Femur (tissue), 1 donor: ENCODE measurements around the gene CLTC.

Experiments
- DNase-seq: peaks from one replicate; pipeline ENCODE4 v3.0.0-alpha.2; 2017

CLTC gene

DNA sequence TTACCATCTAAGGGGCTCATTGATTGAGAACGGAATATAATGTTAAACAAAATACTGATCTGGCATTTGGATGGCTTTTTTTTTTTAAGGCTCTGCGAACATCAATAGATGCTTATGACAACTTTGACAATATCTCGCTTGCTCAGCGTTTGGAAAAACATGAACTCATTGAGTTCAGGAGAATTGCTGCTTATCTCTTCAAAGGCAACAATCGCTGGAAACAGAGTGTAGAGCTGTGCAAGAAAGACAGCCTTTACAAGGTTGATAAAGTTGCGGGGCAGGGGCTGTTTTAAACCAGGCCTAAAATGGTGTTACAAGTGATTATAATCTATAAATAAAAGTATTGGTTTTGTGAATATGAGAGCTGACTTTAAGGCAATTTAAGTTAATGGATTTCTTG lies 65.3 kb downstream of the CLTC start:
- DNase-seq = no peak

DNA sequence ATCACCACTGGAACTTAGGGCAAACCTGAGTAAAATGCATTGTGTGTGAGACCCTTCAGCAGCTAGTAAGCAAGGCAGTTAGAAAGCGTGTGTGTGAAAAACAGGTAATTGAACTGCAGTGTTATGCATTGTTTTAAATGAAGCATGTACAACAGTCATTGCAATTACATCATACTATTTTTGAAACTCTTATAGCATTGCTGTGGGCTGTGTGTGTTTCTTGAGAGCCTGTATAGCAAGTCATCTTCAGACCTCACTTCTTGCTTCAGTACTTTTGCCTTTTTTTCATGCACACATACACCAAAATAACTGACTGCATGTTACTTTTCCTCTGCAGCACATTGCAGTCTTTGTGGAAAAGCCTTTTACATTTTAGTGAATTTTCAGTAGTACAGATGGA lies 68.3 kb downstream of the CLTC start:
- DNase-seq = no peak

DNA sequence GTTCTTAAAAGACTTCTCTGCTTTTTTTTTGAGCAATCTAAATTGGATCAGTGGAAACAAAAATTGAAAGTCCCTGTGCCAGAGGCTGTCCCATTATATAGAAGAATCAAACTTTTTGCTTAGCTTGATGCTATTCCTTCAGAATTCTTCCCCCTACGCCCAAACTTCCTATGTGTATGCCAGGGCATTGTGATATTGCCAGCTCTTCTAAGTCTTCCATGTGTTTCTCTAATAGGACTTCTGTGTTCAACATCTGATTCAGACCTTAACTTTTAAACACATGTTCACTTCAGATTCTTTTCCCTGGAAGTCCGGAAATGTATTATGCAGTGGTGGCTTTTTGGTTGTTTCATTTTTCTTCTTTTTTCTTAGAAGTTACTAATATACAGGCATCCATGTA lies 68.8 kb downstream of the CLTC start:
- DNase-seq = no peak

DNA sequence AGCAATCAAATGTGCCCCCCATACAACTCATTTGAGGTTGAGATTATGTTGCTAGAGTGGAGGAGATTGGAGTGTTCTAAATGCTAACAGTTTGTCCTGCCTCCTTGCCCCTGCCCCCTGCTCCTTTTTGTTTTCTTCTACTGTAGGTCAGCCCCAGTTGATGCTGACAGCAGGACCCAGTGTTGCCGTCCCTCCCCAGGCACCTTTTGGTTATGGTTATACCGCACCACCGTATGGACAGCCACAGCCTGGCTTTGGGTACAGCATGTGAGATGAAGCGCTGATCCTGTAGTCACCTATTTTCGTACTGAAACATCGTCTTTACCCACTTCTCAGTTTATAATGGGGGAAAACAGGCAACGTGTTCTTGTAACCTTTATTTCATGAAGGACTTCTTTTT lies 73.9 kb downstream of the CLTC start:
- DNase-seq = no peak

DNA sequence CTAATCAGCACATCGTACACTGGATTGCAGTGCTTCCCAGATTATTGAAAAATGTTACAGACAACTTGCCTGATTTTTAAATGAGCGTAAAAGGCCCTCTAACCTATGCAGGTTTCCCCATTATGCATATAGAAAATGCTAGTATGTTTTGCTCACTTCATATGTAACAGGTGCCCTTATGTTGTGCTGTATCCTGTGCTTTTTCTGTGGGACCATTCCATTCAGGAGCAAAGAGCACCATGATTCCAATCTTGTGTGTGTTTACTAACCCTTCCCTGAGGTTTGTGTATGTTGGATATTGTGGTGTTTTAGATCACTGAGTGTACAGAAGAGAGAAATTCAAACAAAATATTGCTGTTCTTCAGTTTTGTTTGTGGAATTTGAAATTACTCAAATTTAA lies 74.6 kb downstream of the CLTC start:
- no peak for DNase-seq

DNA sequence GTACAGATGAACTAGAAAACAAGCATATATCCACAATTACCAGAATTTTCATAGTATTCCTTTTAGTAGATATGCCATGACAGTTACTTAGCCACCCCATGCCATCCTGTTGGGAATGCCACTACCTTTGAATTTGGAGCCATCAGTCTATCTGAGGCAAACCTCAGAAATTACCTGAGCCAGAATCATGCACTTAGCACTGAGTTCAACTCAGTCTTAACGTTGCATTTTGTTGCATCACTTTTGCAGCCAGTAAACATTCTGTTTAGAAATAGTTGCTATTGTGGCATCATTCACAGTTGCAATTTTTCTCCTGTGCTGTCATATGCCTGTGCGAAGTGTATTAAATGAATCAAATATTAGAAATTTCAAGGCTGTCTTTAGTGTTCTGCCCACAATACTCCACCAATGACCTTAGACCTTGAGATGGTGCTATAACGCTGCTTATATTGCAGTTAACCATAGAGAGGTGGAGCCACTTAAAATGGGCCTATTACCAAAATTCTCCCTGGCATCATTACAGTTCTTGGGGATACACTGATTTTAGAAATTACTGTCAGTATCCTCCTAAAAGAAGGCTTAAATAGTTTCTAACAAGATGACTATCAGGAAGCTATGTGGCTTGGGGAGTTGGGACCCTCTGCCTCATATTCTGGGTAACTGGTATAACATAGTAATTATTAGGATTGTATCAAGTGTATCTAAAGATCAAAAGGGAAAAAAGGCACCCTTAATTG lies 76.4 kb downstream of the CLTC start:
- DNase-seq = no peak

DNA sequence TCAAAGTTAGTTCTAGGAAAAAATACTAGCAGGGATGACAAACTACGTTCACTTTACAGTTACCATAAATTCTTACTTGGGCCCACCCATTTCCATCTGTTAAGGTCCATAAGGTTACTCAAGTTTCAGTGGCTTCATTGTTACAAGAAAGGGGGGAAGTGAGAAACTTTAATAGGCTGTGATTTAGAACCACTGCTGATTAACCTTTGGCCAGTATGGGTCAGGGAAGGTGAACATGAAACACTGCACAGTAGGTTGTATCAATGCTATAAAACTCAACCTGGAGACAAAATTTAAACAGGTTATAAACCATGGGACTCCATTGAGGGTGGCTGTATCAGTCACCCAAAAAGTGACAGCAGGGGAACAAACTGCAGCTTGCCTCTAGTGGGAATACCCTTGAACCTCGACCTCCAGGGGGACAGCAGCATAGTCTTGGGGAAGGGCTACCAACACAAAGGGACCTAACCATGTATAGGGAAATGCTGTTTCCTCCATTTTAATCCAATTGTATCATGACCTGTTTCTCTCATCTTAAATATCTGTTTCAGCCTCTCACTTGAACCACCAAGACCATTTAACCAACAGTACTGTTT lies 77.1 kb downstream of the CLTC start:
- no peak for DNase-seq

DNA sequence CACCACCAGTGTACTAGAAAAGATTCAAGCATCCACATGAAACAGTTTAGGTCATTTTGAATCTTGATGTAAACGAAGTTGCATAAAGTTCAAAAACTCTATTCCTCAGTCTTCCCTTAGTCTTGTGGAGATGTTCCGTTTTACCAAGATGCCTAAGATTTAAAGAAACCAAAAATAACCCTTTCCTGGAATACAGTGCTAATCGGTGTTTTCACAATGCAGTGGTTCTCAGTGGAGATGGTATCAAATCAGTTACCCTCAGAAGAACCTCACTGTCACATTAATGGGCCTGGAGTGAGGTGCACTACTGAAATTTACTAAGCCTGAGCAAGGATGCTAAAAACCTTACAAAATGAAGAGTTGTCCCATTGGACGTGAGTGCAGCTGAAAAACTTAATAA lies 78.4 kb downstream of the CLTC start:
- DNase-seq = no peak

DNA sequence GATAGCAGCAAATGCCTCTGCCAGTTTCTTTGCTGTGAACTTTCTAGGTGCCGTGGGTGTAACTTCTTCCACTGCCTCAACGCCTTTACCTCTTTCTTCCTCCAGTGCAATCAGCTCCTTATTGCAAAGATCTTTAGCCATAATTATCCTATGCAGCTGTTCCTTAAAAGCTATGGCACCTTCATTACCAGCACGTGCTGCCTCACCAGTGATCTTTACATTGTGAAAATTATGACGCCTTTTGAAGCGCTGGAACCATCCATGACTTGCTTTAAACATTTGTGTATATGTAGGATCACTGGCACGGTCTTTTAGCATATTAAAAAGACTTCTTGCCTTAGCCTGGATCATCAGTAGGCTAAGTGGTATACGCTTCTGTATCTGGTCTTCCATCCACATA lies 79.5 kb downstream of the CLTC start:
- DNase-seq = no peak

DNA sequence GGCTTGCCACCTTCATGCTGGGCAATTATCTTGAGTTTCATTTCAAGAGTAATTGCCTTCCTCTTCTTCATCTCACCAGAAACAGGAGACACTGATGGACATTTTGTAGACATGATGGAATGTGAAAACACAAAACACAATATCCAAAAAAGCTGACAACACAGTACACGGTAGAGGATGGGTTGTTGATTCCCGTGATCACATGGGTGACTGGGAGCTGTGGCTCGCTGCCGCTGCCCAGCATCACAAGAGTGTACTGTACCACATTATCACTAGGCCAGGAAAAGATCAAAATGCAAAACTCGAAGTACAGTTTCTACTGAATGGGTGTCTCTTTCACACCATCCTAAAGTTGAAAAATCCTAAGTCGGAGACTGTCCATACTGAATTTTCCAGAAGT lies 80.1 kb downstream of the CLTC start:
- DNase-seq = no peak

DNA sequence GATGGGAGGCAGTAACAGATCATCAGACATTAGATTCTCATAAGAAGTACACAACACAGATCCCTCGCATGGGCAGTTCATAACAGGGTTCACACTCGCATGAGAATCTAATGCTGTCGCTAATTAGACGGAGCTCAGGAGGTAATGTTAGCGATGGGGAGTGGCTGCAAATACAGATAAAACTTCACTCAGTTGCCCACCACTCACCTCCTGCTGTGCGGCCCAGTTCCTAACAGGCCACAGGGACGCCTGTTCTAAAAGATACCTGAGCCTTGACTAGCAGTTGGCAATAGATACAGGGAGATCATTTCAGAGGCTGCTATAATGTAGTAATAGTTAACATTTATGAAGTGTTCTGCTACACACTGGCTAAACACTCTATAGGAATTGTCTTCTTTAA lies 82.6 kb downstream of the CLTC start:
- DNase-seq = no peak

DNA sequence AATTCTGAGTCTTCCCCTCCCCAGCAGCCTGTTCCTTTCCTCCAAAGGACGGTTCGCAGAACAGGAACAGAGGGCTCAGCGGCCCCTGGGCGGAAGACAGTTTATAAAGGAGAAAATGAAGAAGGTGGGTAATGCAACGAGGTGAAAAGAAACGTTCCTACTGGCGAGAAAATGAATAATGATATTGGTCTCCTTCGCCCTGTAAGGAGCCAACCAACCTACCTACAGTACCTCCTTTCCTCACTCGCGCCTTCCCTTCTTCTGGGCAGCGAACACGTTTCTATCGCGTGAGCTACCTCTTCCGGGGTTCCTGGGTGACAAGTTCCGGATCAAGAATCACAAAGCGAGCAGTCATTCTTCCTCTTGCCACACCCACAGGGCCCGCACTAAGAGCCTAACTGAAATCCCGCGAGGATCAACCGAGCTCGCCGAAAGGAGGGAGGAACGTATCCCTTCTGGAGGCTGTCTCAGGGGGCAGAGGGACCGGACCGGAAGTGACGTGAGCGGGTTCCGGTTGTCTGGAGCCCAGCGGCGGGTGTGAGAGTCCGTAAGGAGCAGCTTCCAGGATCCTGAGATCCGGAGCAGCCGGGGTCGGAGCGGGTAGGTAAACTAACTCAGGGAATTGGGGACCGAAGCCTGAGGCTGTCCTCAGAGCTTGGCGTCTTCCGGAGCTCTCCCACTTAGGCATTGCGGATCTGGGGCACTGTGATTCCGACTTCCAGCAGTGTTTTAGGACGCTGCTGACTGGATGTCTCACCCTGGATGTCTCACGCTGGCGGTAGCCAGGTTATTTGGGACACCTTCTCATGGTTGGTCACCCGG lies 87.7 kb downstream of the CLTC start, which contains the start of the genes PTRH2 and VMP1:
Gene PTRH2 (minus strand): TSS at position 282 of the 822 bp plus-strand sequence. CDS start 9,452 bp downstream, outside the sequence.
Gene VMP1 (plus strand): TSS at position 506 of the 822 bp plus-strand sequence. CDS start 23,793 bp downstream, outside the sequence.
- peak; percentile 98 for DNase-seq

DNA sequence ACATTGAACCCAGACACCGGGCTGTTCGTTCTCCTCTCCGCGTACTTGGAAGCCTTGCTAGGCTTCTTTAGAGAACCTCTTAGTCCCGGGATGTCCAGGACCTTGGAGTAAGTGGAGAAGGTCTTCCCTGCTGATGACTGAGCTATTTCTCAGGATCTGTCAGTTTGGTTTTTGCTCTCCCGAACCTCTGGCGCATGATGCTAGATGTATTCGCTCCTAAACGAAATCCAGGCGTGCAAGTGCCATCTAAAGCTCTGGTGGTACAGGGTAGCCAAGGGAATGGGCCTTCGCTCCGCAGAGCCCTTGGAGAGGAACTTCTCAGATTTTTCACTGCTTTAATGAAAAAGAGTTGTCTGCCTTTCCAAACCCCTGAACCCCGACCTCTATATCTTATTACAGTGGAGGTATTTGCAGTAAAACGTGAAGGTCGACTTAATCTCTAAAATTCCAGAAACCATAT lies 88.3 kb downstream of the CLTC start:
- DNase-seq = no peak

DNA sequence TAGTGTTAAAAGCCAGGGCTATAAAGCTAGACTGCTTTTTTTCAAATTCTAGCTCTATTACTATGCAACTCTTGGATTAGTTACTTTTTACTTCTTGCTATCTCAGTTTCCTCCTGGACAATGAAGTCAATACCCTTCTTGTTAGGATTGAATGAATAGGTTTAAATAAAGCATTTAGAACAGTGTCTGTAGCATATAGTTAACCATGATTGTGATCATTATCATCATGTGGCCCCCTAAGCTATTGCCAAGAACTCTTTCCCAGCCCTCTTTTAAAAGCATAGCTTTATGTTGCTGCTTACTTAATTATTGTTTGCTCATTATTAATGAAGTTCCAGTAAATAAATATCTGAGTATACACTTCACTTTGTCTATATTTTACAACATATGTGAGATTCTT lies 92.2 kb downstream of the CLTC start:
- DNase-seq = no peak

DNA sequence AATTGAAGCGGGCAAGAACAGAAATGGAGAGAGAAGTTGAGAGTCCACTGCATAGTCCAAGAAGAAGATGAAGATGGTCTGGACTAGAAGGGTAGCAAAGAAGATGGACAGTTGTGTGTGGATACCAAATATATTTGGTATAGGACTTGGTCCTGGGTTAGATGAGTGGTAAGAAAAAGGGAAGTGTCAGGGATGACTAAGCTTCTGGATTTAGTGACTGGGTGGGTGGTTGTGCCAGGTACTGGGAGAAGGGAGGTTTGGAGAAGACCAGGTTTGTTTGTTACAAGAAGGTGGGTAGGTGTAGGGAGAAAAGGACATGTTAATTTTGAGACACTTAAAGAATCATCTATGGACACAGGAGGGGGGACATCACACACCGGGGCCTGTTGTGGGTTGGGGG lies 93.2 kb downstream of the CLTC start:
- DNase-seq = no peak

DNA sequence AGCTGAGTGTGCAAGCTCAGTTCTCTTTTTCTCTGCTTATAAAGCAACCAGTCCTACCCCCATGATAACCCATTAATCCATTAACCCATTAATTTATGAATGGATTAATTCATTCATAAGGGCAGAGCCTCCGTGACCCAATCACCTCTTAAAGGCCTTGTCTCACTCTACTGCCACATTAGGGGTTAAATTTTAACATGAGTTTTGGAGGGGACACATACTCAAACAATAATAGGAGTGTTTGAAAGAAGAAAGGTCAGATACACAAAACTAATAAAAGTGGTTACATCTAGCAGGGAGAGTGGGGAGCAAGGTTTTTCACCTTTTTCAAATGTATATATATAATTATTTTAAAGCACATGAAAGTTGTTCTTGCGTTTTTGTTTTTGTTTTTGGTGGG lies 94.6 kb downstream of the CLTC start:
- no peak for DNase-seq

DNA sequence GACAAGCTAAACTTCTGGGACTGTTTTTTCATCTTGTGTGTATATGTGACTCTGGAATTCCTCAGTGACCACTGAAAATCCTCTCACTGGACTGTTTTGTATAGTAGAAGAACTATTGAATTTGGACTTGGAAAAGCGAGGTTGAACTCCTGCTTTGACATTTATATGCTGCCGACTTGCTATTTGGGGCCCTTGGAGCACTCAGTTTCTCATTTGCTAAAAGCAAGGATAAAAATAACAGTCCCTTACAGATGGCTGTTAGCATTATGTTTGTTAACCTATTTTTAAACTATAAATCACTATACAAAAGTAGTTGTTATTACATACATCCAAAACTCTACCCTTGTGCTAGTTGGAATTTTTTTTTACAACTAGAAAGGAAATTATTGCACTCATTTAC lies 96.7 kb downstream of the CLTC start:
- no peak for DNase-seq

DNA sequence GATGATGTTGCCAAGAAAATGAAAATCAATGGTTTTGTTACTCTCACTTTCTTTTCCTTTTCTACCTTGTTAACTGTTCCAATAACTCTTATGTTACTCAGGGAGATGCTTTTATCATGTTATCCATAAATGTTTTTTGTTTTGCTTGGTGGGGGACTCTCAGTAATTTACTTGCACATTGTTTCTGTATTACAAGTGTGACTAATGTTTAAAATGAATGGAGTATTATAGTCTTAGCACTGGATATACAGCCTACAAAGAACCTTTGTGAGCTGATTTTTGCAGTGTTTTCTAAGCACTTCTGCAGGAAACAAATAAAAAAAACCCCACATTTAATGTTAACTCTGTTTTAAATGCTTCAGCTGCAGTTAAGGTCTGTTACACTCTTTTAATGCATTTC lies 99.8 kb downstream of the CLTC start:
- DNase-seq = no peak

DNA sequence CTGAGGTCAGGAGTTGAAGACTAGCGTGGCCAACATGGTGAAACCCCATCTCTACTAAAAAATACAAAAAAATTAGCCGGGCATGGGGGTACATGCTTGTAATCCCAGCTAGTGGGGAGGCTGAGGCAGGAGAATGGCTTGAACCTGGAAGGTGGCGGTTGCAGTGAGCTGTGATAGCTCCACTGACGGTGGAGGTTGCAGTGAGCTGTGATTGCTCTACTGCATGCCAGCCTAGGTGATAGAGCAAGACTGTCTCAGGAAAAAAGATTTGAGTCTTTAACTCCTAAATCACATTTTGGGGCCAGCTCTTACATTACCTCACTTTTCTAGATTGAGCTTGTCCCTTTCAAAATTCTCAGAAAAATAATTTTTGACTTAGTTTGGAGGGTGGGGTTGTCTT lies 102.9 kb downstream of the CLTC start:
- DNase-seq = no peak

DNA sequence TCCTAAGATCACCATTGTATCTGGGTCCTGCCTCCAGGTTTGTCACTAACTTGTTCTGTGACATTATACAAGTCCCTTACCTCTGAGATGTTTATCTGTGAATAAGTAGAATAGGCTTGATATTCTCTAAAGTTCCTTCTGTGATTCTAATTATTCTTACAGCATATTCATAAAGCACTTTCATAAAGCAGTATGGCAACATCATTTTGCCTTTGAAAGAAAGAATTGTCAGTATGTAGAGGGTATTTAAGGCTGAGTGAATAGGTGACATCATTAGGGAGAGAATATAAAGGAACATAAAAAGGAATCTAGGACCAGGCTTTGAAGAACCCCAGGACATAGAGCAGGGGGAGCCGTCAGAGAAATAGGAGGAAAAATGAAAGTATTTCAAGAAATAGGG lies 103.3 kb downstream of the CLTC start:
- no peak for DNase-seq

DNA sequence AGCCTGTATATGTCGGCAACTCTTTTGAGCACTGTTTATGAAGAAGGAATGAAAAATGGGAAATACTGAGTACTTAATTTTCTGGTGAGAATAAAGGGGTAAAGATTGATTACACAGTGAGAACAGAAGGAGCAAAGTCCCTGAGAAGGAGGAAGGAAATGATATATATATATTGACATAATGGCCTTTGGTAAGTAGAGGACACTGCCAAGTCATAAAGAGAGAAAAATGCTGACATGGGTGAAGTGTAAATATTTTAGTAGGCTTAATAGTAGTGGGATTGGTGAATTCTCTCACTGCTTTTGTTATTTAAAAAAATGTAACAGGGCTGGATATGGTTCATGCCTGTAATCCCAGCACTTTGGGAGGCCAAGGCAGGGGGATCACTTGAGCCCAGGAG lies 103.9 kb downstream of the CLTC start:
- DNase-seq = no peak

DNA sequence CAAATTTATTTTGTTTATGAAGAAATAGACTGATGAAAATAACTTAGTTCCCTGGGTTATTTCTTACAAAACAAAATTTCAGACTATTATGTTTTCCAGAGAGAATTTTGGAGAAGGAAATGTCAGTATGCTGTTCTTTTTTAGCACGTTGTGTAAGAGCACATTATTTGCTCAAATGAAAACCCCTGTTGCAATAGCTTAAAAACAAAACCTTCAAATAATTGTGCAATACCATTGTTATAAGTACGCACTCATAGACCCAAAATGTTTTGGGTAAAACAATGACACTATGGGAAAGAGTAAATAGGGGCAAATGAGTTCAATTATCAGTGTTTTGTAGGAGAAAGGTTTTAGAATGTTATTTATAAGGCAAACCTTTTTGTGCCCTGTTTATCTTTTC lies 106.0 kb downstream of the CLTC start:
- DNase-seq = no peak

DNA sequence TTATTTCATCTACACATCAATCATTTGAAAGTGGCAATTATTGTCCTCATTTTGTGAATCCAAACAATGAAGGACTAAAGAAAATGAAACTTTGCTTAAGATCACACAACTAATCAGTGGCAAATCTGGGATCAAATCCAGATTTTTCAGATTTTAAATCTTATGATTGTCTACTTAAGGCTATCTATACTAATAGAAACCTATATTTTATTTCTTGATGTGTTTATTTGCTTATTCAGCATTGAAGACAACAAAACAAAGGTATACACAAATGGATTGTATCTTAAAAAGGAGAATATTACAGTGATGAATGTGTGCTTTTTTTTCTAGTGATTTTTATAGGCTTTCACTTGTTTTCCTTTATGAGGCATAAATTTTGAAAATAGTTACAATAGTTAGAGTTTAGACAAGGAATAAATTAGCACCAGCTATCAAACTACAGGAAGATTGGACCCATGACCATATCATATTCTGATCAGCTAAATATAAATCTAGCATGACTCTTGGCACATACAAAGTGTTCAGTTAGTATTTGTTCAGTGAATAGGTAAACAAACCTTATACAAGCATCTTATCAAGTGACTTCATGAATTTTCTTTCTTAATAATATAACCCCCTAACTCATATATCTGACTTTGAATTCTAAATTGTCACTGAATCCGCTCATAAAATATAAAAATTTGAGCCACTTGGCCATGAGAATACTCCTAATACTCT lies 108.3 kb downstream of the CLTC start:
- DNase-seq = no peak
